GM18519 (cell line): ENCODE measurements around the gene NANP.
"Not testable (repeated sequence)": the region's sequence is repeated elsewhere in the genome, so short reads cannot be mapped to it uniquely, and the experiment has no call there.

Experiments used
- ATAC-seq: cut with Tn5 transposase; IDR thresholded peaks from one replicate; pipeline ENCODE4 v1.9.1; 2021; ENCODE audit warnings: mild to moderate bottlenecking, moderate library complexity; ENCODE audit not compliant: unreplicated experiment, low FRiP score

Gene NANP

GRCh38 chr20:25623736-25624499, at the start of gene NANP:
Gene NANP, minus strand, starts transcription at chr20:25624014. Its CDS starts 66 bp downstream, at chr20:25623948.
- ATAC-seq: peak; percentile 70

GRCh38 chr20:25672659-25673235, 48.9 kb upstream of the NANP start:
- no peak for ATAC-seq

DNA sequence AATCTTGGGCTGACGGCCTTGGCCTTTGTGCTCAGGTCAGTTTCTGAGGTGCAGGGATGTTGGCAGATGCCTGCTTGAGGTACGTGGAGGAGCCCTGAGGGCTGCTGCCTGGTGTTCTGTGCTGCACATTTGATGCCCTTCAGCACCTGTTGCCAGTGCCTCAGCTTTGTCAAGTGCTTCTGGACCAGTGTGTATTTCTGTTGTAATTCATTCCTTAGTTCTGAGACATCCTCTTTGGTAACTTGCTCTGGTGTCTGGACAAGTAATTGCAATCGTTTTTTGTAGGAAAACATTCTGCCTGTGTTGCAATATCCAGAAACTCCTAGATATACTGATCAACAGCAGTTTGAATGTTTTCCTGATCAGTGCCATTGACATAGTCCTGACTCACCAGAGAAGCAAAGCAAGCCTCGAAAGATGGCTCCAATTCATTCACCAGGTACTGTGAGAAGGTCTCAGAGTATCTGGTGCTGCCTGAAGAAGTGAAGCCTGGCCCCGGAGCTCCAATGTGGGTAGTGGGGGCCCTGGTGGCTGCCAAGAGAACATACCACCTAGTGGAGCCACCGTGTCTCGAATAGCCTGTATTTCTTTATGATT, 46.1 kb upstream of the NANP start:
- no peak for ATAC-seq

DNA sequence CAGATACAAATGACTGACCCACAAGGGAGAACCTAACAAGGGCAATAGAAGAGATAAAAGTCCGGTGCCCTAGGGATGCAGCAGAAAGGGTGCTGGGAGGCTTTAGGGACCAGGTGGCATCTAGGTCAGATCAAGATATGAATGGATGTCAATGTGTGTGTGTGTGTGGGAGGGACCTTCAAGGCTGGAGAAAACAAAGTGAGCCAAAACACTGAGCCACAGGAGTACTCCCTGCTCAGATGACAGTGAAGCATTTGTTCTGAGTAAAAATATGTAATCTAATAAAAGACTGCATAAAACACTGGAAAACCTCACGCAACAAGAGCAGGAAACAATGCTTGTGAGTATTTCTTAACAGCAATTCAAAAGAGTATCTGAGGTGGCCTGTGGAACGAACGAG, 44.6 kb upstream of the NANP start:
- ATAC-seq: no peak

- ATAC-seq: no peak
Observed at GRCh38 chr20:25659999-25660398, 36.2 kb upstream of the NANP start.

DNA sequence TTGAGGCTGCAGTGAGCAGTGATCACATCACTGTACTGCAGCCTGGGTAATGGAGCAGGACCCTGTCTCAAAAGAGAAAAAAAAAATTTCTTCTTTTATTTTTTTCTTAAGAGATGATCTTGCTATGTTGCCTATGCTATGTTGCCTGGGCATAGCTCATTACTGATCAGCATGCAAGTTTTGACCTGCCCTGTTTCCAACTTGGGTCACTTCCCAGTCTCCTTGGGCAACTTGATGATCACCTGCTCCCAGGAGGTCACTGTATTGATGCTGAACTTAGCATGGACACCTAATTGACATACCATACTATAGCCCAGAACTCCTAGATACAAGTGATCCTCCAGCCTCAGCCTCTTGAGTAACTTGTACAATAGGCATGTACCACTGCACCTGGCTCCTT, 30.7 kb upstream of the NANP start:
- no peak for ATAC-seq

- not testable (repeated sequence) for ATAC-seq
Observed at GRCh38 chr20:25652866-25653265, 29.1 kb upstream of the NANP start.

DNA sequence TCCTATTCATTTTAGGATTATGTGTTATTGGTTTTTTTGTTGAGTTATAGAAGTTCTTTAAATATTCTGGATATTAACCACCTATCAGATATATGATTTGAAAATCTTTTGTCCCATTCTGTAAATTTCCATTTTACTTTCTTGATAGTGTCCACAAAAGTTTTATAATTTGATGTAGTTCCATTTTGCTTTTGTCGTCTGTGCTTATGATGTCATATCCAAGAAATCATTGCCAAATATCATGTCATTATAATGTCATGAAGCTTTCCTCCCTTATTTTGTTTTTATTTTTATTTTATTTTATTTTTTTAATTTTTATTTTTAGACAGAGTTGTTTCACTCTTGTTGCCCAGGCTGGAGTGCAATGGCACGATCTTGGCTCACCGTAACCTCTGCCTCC, 21.0 kb upstream of the NANP start:
- ATAC-seq: no peak

GRCh38 chr20:25643716-25644115, 19.9 kb upstream of the NANP start:
- no peak for ATAC-seq

DNA sequence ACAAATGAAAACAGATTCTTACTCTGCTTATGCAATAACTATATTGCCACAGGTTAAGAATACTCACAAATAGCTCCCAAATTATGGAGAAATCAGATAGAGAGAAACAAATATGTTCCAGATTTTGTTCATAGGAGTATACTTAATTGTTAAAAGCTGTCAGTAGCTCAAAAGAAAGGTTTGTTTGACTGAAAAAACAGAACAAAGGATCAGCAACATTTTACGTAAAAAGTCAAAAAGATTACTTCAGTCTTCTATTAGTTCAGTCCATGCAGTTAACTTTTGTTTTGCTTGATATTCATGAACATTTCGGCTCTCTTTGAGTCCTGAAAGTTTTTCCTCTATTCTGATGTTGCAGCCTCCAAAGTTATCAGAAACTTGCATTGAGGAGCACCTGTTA, 13.4 kb upstream of the NANP start:
- no peak for ATAC-seq

GRCh38 chr20:25632940-25633790, 9.4 kb upstream of the NANP start:
- no peak for ATAC-seq

DNA sequence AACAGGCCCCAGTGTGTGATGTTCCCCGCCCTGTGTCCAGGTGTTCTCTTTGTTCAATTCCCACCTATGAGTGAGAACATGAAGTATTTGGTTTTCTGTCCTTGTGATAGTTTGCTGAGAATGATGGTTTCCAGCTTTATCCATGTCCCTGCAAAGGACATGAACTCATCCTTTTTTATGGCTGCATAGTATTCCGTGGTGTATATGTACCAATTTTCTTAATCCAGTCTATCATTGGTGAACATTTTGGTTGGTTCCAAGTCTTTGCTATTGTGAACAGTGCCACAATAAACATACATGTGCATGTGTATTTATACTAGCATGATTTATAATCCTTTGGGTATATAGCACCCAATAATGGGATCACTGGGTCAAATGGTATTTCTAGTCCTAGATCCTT, 6.8 kb upstream of the NANP start:
- ATAC-seq: not testable (repeated sequence)

GRCh38 chr20:25629816-25630499, 6.1 kb upstream of the NANP start:
- no peak for ATAC-seq

GRCh38 chr20:25626779-25627178, 3.0 kb upstream of the NANP start:
- ATAC-seq: no peak

DNA sequence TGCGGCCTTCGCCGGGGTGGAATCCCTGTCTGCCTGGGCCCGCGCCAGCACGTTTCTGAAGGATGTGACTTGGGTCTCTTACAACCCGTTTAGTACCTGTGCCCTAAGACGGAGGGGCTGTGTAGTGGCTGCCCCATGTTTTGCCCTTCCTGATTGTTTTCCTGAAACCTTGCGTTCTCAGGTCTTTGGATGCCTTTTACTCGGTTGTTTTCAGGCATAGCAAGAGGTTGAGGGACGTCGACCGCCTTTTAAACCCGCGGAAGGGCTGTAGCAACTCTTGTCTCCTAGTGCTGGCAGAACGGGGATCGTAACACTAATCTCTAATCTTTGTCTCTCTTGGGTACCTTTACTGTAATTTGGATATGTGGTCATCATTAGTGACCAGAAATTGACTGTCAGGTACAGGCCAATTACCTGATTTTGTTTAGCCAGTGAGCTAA, 706 bp upstream of the NANP start:
- no peak for ATAC-seq

- ATAC-seq: peak; percentile 19
Observed at GRCh38 chr20:25623225-25623735, 534 bp downstream of the NANP start.

- ATAC-seq: no peak
Observed at GRCh38 chr20:25622450-25623224, 1.2 kb downstream of the NANP start.

GRCh38 chr20:25622049-25622448, 1.8 kb downstream of the NANP start:
- ATAC-seq: no peak

DNA sequence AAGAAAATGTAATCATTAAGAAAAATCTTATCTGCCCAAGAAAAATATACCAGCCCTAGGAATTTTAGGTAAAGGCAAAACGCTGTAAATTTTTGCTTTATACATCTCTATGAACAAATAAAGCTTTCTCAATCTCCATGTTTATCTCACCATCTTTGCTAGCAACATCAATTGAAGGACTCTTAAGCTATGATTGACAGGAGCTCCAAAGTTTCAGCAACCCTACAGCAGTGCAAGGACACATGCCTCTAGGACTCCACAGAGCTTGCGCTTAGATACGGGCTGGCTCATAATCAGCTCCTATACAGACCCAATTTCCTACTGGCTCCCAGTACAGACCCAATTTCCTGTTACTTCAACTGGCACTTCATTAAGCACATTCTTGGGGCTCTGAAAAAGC, 4.3 kb downstream of the NANP start:
- ATAC-seq: no peak
